HEK293T (cell line): ENCODE measurements around the gene FBXO15.

Source experiments
- CTCF ChIA-PET: fragments of 350-600 bp; formaldehyde crosslinking; extraction: SDS; loops from one replicate; lab custom pipeline; 2021; ENCODE audit warnings: antibody characterized with exemption, inconsistent platforms; lab: Yijun Ruan, JAX
- POLR2A ChIA-PET: fragments of 350-600 bp; formaldehyde crosslinking; extraction: SDS; loops from one replicate; lab custom pipeline; 2020; ENCODE audit warnings: antibody characterized with exemption, inconsistent platforms; lab: Yijun Ruan, JAX
- DNase-seq: peaks from one replicate; pipeline ENCODE4 v3.0.0; 2012; ENCODE audit warnings: mixed read lengths; ENCODE audit errors: extremely low spot score
- ARNT ChIP-seq: fragments of 450-650 bp; IDR thresholded peaks from 2 replicates; pipeline ENCODE4 v1.6.1; 2017; ENCODE audit warnings: mild to moderate bottlenecking
- CTBP1 ChIP-seq: fragments of 450-650 bp; IDR thresholded peaks from 2 replicates; pipeline ENCODE4 v1.6.1; 2016; ENCODE audit warnings: borderline replicate concordance
- FOXA1 ChIP-seq: fragments of 450-650 bp; IDR thresholded peaks from 2 replicates; pipeline ENCODE4 v1.6.1; 2016; ENCODE audit warnings: mild to moderate bottlenecking
- FOXK2 ChIP-seq: fragments of 450-650 bp; IDR thresholded peaks from 2 replicates; pipeline ENCODE4 v1.6.1; 2016; ENCODE audit warnings: mild to moderate bottlenecking
- FOXM1 ChIP-seq: fragments of 450-650 bp; IDR thresholded peaks from 2 replicates; pipeline ENCODE4 v1.6.1; 2017; ENCODE audit warnings: mild to moderate bottlenecking, borderline replicate concordance
- L3MBTL2 ChIP-seq: fragments of 450-650 bp; conservative IDR thresholded peaks from 2 replicates; pipeline ENCODE4 v1.6.1; 2016; ENCODE audit warnings: mild to moderate bottlenecking
- LEF1 ChIP-seq: fragments of 450-650 bp; IDR thresholded peaks from 2 replicates; pipeline ENCODE4 v1.6.1; 2017; ENCODE audit warnings: mild to moderate bottlenecking, borderline replicate concordance
- NFRKB ChIP-seq: fragments of 450-650 bp; IDR thresholded peaks from 2 replicates; pipeline ENCODE4 v1.6.1; 2016; ENCODE audit warnings: mild to moderate bottlenecking, moderate library complexity
- PKNOX1 ChIP-seq: fragments of 450-650 bp; IDR thresholded peaks from 2 replicates; pipeline ENCODE4 v1.6.1; 2016
- SP1 ChIP-seq: fragments of 450-650 bp; IDR thresholded peaks from 2 replicates; pipeline ENCODE4 v1.6.1; 2017
- TARDBP ChIP-seq: fragments of 450-650 bp; IDR thresholded peaks from 2 replicates; pipeline ENCODE4 v1.6.1; 2016
- ZNF384 ChIP-seq: fragments of 450-650 bp; IDR thresholded peaks from 2 replicates; pipeline ENCODE4 v1.6.1; 2016

The FBXO15 gene

GRCh38 chr18:74040459-74041332 is 106.9 kb downstream of the FBXO15 start:
- TF ChIP-seq FOXA1, result no peak
- TF ChIP-seq NFRKB, result no peak
- no peak for TF ChIP-seq PKNOX1
- no peak for TF ChIP-seq CTBP1
- TF ChIP-seq FOXK2, result no peak
- TF ChIP-seq TARDBP, result no peak
- ChIA-PET CTCF (interaction anchor here (0.5 to 0.6 kb wide), 3 partner anchors 29 to 509 kb away, joined by 3 to 4 read pairs (median 3); no protein-coding TSS in a partner anchor), POLR2A (no interaction called here)
- peak; percentile 62 for DNase-seq

GRCh38 chr18:74040008-74040407 is 107.6 kb downstream of the FBXO15 start:
- ChIA-PET CTCF (interaction anchor here (0.5 to 0.6 kb wide), 3 partner anchors 29 to 510 kb away, joined by 3 to 4 read pairs (median 3); no protein-coding TSS in a partner anchor), POLR2A (no interaction called here)
- TF ChIP-seq ARNT, result no peak
- TF ChIP-seq FOXA1, result no peak
- TF ChIP-seq TARDBP, result no peak
- no peak for TF ChIP-seq FOXM1
- no peak for TF ChIP-seq L3MBTL2
- TF ChIP-seq PKNOX1, result no peak
- no peak for TF ChIP-seq LEF1
- no peak for TF ChIP-seq ZNF384
- TF ChIP-seq FOXK2, result no peak
- TF ChIP-seq SP1, result no peak
- no peak for DNase-seq

- CTCF ChIA-PET, result no interaction called here
- no peak for DNase-seq
- POLR2A ChIA-PET, result no interaction called here
- TF ChIP-seq FOXA1 (no peak), SP1 (no peak), CTBP1 (no peak)
These were observed 118.5 kb downstream of the FBXO15 start for GRCh38 chr18:74029161-74029560.
